K562 treated with DMSO at 1 percent for 12 hours (cell line): ENCODE results near the gene RSPH6A. TPM values are rescaled to one million over a fixed set of nuclear protein-coding genes. Genes with fewer than 3 reads are reported as not detected.

Experiments used
- total RNA-seq: library from RNA; unstranded; fragments of 300-600 nt; gene quantifications from 2 replicates; pipeline ENCODE4 v1.2.3, GENCODE V29; 2022; ENCODE audit not compliant: insufficient read depth

RSPH6A gene
- not detected in 2 replicates for total RNA-seq

GRCh38 chr19:45814851-45815480, at the start of gene RSPH6A:
Gene RSPH6A, minus strand, starts transcription at chr19:45815308. Its CDS starts 132 bp downstream, at chr19:45815176.

DNA sequence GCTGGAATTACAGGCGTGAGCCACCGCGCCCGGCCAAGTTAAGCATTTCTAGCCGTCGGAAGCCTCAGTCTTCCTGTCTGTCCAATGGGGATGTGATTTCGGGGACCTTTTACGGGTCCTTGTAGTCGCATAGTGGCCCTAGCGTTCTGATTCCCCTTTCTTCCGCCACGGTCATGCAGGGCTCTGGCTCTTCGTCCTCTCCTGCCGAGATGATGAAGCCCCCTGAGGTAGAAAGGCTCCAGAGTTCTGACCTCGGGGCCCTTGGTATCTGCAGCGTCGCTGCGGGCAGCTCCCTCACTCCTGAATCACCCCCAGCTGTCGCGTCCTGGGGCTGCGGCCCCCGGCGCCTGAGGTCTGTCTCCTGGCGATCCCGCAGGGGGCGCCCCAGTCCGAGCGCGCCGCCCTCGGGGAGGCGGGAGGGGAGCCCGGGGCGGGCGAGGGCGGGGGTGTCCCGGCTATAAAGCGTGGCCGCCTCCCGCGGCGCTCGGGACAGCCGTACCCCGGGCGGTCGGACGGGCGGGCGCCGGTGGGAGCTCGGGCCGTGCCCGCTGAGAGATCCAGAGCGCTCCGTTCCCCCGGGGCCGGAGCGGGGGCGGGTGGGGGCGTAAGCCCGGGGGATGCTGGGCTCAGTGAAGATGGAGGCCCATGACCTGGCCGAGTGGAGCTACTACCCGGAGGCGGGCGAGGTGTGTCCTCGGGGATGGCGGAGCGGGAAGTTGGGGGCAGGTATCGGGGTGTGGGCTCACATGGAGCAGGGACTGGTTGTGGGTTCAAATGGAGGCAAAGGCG, 48.9 kb upstream of the RSPH6A start, which contains the start of gene FOXA3:
FOXA3 (plus strand) TSS at position 487 of the 789 bp plus-strand sequence; CDS start at position 618, 131 bp downstream.

GRCh38 chr19:45862564-45863334, 47.6 kb upstream of the RSPH6A start, which contains the start of gene SYMPK:
Gene SYMPK, minus strand, starts transcription at chr19:45863147. Its CDS starts 8,652 bp downstream, at chr19:45854495.

GRCh38 chr19:45792470-45793177, 22.5 kb downstream of the RSPH6A start, which contains the start of gene DMWD:
Gene DMWD, minus strand, starts transcription at chr19:45792845. Its CDS starts 89 bp downstream, at chr19:45792756.

DNA sequence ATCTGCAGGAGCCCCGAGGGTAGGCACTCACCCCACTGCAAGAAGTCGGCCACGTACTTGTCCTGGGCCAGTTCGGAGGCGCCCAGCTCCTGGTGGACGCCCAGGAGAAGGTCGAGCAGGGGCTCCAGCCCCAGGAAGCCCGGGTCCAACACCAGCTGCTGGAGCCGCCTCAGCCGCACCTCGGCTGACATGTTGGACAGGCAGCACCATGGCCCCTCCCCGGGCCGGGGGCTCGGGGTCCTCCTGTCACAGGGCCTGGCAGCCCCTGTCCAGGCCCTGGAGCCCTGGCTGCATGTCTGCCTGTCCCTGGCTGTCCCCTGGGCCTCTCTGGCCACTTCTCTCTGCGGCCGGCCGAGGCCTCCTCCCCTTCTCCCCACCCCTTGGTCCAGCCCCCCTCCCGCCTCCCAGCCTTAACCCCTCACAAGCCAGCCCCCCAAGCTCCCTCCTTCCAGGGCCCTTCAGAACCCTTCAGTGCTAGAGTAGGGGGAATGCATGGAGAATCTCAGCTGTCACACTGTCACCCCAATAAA, 32.9 kb downstream of the RSPH6A start, which contains the start of gene DMPK:
DMPK (minus strand) TSS at position 329 of the 530 bp plus-strand sequence; CDS start at position 191, 138 bp downstream.

DNA sequence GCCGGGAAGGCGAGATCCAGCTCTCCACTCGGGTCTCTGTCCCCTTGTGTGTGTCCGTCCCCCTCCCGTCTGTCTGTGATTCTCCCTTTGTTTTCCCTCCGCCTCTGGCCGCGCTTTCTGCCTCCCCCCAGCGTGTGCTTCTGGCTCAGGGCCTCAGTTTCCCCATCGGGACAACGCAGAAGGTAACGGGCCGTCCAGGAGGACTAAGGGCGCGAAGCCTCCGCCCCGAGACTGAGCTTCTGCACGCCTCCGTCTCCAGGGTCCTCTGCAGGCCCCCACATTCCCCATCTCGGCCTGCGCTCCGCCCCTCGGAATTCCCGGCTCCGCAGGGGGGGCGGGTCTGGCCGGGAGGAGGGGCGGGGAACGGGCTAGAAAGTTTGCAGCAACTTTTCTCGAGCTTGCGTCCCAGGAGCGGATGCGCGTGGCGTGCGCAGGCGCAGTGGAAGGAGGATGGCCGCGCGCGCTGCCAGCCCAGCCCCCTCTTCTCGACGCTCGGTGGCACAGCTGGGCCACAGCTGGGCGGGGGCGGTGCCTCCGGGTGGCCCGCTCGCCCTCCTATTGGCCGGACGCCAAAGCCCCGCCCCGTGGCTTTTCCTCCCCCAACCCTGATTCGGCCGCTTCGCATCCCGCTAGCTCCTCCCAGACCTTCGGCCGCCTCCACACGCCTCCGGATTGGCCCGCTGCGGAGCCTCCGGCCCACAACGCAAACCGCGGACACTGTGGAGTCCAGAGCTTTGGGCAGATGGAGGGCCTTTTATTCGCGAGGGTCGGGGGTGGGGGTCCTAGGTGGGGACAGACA, 45.9 kb downstream of the RSPH6A start, which contains the start of gene SIX5:
SIX5 (minus strand) TSS at position 269 of the 799 bp plus-strand sequence. CDS start 408 bp downstream, outside the sequence.

Other genes starting within 250 kb of the RSPH6A start
- gene OPA3, start 230.5 kb downstream of the RSPH6A start, total RNA-seq, result 6.0 and 15.1 TPM in 2 replicates
- gene GPR4, start 213.1 kb downstream of the RSPH6A start, total RNA-seq, result not detected in 2 replicates
- gene EML2, start 175.9 kb downstream of the RSPH6A start, total RNA-seq, result 46.6 and 69.9 TPM in 2 replicates
- 7.3 and 23.2 TPM in 2 replicates for gene GIPR, start 147.1 kb downstream of the RSPH6A start, total RNA-seq
- gene SNRPD2, start 123.4 kb downstream of the RSPH6A start, total RNA-seq, result 589 and 1,120 TPM in 2 replicates
- 23.9 and 24.7 TPM in 2 replicates for gene QPCTL, start 122.6 kb downstream of the RSPH6A start, total RNA-seq
- gene FBXO46, start 84.4 kb downstream of the RSPH6A start, total RNA-seq, result 12.9 and 19.2 TPM in 2 replicates
- 0.58 and 0.67 TPM in 2 replicates for gene MEIOSIN, start 81.9 kb downstream of the RSPH6A start, total RNA-seq
- 19.0 and 23.3 TPM in 2 replicates for gene SIX5, start 46.1 kb downstream of the RSPH6A start, total RNA-seq
- gene DMPK, start 32.8 kb downstream of the RSPH6A start, total RNA-seq, result 65.5 and 70.4 TPM in 2 replicates
- gene DMWD, start 22.5 kb downstream of the RSPH6A start, total RNA-seq, result 16.9 and 47.7 TPM in 2 replicates
- 73.8 and 84.3 TPM in 2 replicates for gene SYMPK, start 47.8 kb upstream of the RSPH6A start, total RNA-seq
- 6.2 and 6.6 TPM in 2 replicates for gene FOXA3, start 49.0 kb upstream of the RSPH6A start, total RNA-seq
- 49.2 and 50.1 TPM in 2 replicates for gene IRF2BP1, start 70.8 kb upstream of the RSPH6A start, total RNA-seq
- 12.5 and 13.2 TPM in 2 replicates for gene MYPOP, start 87.3 kb upstream of the RSPH6A start, total RNA-seq
- gene NANOS2, start 99.5 kb upstream of the RSPH6A start, total RNA-seq, result not detected in 2 replicates
- gene NOVA2, start 158.6 kb upstream of the RSPH6A start, total RNA-seq, result not detected in 2 replicates
- gene CCDC61, start 180.2 kb upstream of the RSPH6A start, total RNA-seq, result 9.1 and 10.3 TPM in 2 replicates
- not detected in 2 replicates for gene PGLYRP1, start 207.7 kb upstream of the RSPH6A start, total RNA-seq
- 0.30 TPM in 1 of 2 replicates, not detected in the other for gene IGFL4, start 225.7 kb upstream of the RSPH6A start, total RNA-seq